ENCODE data around the gene SYTL4. TPM values are rescaled to one million over a fixed set of nuclear protein-coding genes. Genes with fewer than 3 reads are reported as not detected.
"Not testable (repeated sequence)": the region's sequence is repeated elsewhere in the genome, so short reads cannot be mapped to it uniquely, and the experiment has no call there.

The SYTL4 gene
- total RNA-seq: not detected

DNA sequence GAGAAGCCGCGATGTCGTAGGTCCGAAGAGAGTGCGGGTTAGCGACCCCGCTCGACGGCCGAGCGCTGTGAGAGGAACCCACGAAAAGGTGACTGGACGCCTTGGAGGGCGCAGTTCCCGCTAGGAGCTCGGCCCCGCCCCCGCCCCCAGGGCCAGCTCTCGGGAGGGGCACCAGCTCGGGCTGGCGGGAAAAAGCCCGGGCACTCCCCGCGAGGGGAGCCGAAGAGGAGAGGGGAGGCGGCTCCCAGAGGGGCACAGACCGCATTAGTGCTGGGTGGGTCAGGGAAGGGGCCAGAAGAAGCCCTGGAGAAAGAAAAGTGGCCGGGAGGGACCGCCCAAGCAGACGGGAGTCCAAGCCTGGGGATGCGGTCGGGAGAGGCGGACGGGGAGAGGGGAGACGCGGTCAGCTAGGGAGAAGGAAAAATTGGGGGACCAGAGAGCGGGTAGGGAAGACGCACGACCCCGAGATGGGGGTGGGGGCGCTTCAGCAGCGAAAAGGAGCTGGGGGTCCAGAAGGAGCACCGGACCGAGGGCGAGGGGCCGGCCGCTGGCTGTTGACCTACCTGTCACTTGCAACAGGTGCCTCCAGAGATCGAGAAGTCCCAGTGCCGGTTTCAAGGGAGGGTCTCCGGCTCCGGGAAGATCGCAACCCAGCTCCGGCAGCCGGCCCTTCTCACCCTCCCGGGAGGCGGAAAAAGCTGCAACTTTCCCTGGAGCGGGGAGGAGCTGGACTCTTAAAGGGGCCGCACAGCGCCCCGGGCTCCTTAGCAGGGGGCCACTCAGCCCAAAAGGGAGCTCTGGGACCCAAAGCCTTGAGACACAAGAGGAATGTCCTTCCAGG is at the start of gene SYTL4:
TSS of gene SYTL4 (minus strand) at position 681 of the 841 bp plus-strand sequence. CDS start 30,084 bp downstream, outside the sequence.
- Mint-ChIP-seq H3K9me3 (no peaks in the 10 kb centered on the region), H3K4me1 (no peaks in the 10 kb centered on the region), H3K36me3 (ENCODE audit: low read depth) (no peaks in the 10 kb centered on the region), H3K27me3 (peaks cover 38% of the 10 kb centered on the region), H3K4me3 (peak within 1 kb of the TSS; percentile 33), H3K27ac (no peak within 1 kb of the TSS)
- ATAC-seq (replicated peaks): no peak

DNA sequence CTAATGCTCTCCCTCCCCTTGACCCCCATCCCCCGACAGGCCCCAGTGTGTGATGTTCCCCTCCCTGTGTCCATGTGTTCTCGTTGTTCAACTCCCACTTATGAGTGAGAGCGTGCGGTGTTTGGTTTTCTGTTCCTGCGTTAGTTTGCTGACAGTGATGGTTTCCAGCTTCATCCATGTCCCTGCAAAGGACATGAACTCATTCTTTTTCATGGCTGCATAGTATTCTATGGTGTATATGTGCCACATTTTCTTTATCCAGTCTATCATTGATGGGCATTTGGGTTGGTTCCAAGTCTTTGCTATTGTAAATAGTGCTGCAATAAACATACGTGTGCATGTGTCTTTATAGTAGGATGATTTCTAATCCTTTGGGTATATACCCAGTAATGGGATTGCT is 37.5 kb upstream of the SYTL4 start:
- H3K4me1 Mint-ChIP-seq; ATAC-seq (replicated peaks); H3K27ac Mint-ChIP-seq; H3K36me3 Mint-ChIP-seq (ENCODE audit: low read depth); H3K9me3 Mint-ChIP-seq; H3K4me3 Mint-ChIP-seq; H3K27me3 Mint-ChIP-seq: not testable (repeated sequence)

DNA sequence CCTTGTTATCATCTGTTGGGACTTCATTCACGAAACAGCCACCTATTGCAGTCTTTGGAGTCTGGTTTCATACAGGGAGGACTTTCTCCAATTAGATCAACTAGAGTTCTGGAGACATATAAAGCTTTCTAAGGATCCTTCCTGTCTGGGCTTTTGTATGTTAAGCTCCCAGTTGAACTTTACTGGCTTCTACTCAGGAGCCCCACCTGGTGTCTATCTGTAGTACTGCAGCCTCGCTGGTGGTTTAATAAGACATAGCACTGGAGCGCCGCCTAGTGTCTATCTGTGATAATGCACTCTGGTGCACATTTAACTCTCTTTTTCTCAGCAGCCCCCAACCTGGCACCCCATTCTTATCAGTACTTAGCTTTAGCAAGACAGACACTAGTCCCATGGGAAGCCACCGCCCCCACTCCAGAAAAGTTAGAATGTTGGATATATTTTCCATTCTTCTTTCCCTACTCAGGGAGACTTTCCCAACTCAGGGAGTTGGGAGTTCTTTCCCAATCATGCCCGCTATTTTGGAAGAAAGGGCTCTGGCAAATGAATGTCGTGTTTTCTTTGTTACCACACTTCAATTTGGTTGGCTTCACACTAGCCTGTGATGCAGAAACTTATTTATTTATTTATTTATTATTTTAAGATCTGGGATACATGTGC is 36.9 kb upstream of the SYTL4 start:
- peak; percentile 38 for ATAC-seq (replicated peaks)
- Mint-ChIP-seq H3K4me3 (no peak overlapping the region), H3K9me3 (no peaks in the 10 kb centered on the region), H3K36me3 (ENCODE audit: low read depth) (no peaks in the 10 kb centered on the region), H3K27ac (no peak overlapping the region), H3K27me3 (peaks cover 7% of the 10 kb centered on the region), H3K4me1 (no peaks in the 10 kb centered on the region)

DNA sequence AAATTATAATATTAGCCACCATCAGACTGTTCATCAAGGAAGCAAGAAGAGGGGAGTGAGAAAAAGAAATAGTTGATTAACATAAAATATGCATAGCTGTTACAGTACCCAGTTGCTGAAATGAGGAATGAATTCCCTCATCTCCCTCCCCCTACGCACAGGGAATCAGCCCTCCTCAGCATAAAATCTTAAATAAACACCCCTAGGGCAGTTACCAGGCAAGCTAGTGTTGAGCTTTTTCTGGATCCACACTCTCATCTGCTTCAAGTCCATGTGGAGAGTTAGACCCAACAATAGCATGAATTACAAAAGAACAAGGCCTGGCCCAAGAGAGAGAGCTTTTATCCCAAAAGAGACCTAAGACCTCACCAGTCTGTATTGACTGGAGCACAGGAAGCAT is 19.0 kb upstream of the SYTL4 start:
- peaks cover 27% of the 10 kb centered on the region for H3K27me3 Mint-ChIP-seq
- ATAC-seq (replicated peaks): no peak
- no peaks in the 10 kb centered on the region for H3K36me3 Mint-ChIP-seq (ENCODE audit: low read depth)
- H3K4me1 Mint-ChIP-seq: no peaks in the 10 kb centered on the region
- H3K27ac Mint-ChIP-seq: no peak overlapping the region
- H3K9me3 Mint-ChIP-seq: no peaks in the 10 kb centered on the region
- no peak overlapping the region for H3K4me3 Mint-ChIP-seq

DNA sequence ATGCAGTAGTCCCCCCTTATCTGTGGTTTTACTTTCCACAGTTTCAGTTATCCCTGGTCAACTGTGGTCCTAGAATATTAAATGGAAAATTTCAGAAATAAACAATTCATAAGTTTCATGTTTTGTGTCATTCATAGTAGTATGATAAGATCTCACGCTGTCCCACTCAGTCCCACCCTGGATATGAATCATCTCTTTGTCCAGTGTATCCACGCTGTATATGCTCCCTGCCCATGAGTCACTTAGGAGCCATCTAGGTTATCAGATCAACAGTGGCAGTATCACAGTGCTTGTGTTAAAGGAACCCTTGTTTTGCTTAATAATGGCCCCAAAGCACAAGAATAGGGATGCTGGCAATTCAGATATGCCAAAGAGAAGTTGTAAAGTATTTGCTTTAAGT is 16.2 kb upstream of the SYTL4 start:
- Mint-ChIP-seq H3K9me3 (no peaks in the 10 kb centered on the region), H3K27me3 (peaks cover 27% of the 10 kb centered on the region), H3K4me3 (no peak overlapping the region), H3K27ac (no peak overlapping the region), H3K4me1 (no peaks in the 10 kb centered on the region), H3K36me3 (ENCODE audit: low read depth) (no peaks in the 10 kb centered on the region)
- ATAC-seq (replicated peaks): no peak

DNA sequence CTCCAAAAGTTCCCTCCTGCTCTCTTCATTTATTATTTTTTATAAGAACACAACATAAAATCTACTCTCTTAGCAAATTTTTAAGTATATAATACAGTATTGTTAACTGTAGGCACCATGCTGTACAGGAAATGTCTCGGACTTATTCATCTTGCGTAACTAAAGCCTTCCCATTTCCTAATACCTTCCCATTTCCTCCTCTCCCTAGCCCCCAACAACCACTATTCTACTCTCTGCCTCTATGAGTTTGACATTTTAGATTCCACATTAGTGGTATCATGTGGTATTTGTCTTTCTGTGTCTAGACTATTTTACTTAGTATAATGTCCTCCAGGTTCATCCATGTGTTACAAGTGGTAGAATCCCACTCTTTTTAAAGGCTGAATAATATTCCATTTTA is 15.8 kb upstream of the SYTL4 start:
- Mint-ChIP-seq H3K4me1 (no peaks in the 10 kb centered on the region), H3K27ac (no peak overlapping the region), H3K9me3 (no peaks in the 10 kb centered on the region), H3K36me3 (ENCODE audit: low read depth) (no peaks in the 10 kb centered on the region), H3K4me3 (no peak overlapping the region), H3K27me3 (peaks cover 25% of the 10 kb centered on the region)
- ATAC-seq (replicated peaks): no peak

DNA sequence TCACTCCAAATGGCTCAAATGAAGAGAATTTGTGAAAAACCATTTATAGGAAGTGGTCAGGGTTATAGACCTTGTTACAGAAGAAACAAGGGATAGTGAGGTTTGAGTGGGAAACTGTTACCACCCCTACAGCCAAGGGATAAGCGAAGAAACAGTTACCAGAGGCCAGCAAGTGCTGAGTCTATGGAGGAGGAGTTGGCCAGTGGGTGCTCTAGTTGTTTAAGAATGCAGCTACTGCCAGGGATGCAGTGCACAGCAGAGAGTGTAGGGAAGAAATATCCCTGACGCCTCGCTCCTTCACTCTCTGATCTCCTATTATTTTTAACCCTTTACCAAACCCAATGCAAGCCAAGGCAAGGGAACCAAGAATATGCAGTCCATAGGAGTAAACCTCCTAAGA is 15.2 kb upstream of the SYTL4 start:
- no peaks in the 10 kb centered on the region for H3K36me3 Mint-ChIP-seq (ENCODE audit: low read depth)
- H3K4me3 Mint-ChIP-seq: no peak overlapping the region
- ATAC-seq (replicated peaks): no peak
- peaks cover 20% of the 10 kb centered on the region for H3K27me3 Mint-ChIP-seq
- no peaks in the 10 kb centered on the region for H3K9me3 Mint-ChIP-seq
- no peaks in the 10 kb centered on the region for H3K4me1 Mint-ChIP-seq
- no peak overlapping the region for H3K27ac Mint-ChIP-seq

DNA sequence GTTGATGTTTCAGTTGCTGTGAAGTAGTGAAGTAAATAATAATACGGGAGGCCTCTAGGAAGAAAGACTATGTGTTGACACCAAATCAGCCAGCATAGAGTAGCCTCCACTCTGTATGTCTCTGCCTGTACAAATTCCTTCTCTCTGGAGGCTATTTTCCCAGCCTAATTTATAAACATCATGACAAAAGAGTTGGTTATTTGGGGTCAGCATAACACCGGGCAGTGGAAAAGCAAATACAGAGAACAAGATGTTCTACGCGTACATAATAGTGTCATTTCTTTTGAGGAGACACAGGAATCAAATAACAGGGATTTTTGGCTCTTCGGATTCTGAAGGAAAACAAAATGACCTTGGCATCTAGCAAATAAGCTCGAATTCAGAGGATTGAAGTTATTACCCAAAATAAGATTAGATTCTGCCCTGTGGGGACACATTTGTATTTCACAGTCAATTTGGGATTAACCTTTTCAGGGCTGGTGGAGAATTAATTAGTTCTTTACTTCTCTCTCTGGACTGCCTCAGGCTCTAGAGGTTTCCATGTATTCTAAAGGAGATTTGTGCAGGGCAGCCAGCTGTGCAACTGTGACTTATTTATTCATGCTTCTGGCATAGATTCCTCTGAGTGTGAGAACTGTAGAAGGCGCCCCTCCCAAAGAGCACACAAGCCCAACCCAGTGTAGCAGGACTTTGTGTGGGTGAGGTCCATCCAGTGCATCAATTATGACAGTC is 14.1 kb upstream of the SYTL4 start:
- no peak overlapping the region for H3K27ac Mint-ChIP-seq
- no peaks in the 10 kb centered on the region for H3K4me1 Mint-ChIP-seq
- H3K36me3 Mint-ChIP-seq (ENCODE audit: low read depth): no peaks in the 10 kb centered on the region
- H3K9me3 Mint-ChIP-seq: no peaks in the 10 kb centered on the region
- peaks cover 12% of the 10 kb centered on the region for H3K27me3 Mint-ChIP-seq
- ATAC-seq (replicated peaks): no peak
- H3K4me3 Mint-ChIP-seq: no peak overlapping the region

DNA sequence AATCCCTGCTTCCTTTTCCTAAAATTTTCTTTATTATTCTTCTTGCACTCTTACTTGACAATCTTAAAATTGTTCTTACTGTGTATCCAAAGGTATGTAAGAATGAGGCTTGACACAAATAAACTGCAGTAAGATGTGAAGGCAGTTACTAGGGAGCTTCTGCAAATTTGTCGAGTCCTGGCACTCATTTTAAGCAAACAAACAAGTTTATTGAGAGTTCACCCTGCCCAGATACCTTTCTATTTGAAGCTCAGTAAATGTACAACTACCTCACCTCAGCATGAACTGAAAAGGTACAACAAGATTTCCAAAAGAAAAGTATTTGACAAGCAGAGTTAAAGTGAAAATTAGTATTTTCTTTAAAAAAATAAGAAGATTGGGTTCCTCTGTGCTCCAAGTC is 13.3 kb upstream of the SYTL4 start:
- H3K9me3 Mint-ChIP-seq: no peaks in the 10 kb centered on the region
- H3K27ac Mint-ChIP-seq: no peak overlapping the region
- peaks cover 5% of the 10 kb centered on the region for H3K27me3 Mint-ChIP-seq
- H3K36me3 Mint-ChIP-seq (ENCODE audit: low read depth): no peaks in the 10 kb centered on the region
- no peaks in the 10 kb centered on the region for H3K4me1 Mint-ChIP-seq
- no peak for ATAC-seq (replicated peaks)
- H3K4me3 Mint-ChIP-seq: no peak overlapping the region

DNA sequence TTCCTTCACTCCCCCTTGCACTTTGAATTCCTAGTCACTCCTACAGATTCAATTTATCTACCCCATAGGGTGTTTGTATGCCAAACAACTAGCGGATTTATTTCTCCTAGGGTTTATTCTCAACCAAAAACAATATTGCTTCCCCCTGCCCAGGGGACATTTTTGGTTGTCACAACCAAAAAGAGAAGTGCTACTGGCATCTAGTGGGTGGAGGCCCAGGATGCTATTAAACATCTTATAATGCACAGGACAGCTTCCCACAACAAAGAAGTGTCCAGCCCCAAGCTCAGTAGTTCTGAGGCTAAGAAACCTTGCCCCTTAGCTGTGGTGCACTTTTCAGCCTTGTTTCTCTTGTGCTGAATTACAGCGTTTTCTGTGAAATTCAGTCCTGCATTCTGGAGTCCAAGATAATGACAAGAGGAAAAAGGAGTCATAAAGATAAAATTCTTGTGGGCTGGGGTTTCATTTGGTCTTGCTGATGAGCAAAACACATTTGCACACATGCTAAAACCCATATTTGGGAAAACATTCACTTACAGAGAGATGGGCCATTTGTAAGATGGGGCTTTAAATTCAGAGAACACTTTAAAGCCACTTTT is 11.2 kb upstream of the SYTL4 start:
- Mint-ChIP-seq H3K27ac (no peak overlapping the region), H3K9me3 (no peaks in the 10 kb centered on the region), H3K27me3 (peaks cover 5% of the 10 kb centered on the region), H3K36me3 (ENCODE audit: low read depth) (no peaks in the 10 kb centered on the region), H3K4me3 (no peak overlapping the region), H3K4me1 (no peaks in the 10 kb centered on the region)
- no peak for ATAC-seq (replicated peaks)

DNA sequence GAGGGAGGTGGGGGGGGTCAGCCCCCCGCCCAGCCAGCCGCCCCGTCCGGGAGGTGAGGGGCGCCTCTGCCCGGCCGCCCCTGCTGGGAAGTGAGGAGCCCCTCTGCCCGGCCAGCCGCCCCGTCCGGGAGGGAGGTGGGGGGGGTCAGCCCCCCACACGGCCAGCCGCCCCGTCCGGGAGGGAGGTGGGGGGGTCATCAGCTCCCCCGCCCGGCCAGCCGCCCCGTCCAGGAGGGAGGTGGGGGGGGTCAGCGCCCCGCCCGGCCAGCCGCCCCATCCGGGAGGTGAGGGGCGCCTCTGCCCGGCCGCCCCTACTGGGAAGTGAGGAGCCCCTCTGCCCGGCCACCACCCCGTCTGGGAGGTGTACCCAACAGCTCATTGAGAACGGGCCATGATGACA is 7.9 kb downstream of the SYTL4 start:
- H3K27me3 Mint-ChIP-seq: peaks cover 15% of the 10 kb centered on the region
- ATAC-seq (replicated peaks); H3K4me1 Mint-ChIP-seq; H3K36me3 Mint-ChIP-seq (ENCODE audit: low read depth); H3K4me3 Mint-ChIP-seq; H3K27ac Mint-ChIP-seq; H3K9me3 Mint-ChIP-seq: not testable (repeated sequence)

DNA sequence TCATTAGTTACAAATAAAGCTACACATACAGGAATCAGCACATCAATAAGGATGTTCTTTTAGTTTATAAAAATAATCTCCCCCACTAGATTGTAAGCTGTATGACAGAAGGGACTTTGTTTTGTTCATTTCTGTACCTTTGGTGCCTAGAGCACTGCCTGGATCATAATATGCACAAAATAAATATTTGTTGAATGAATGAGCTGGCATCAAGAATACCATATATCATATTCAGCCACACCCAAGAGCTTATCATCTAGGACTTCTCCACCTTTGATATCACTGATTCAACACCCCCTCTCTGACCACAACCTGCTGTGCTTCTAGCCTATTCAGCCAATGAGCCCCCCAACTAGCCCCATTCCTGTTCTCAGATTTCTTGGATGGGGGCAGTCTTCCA is 10.6 kb downstream of the SYTL4 start:
- no peaks in the 10 kb centered on the region for H3K4me1 Mint-ChIP-seq
- no peak for ATAC-seq (replicated peaks)
- no peaks in the 10 kb centered on the region for H3K36me3 Mint-ChIP-seq (ENCODE audit: low read depth)
- no peaks in the 10 kb centered on the region for H3K9me3 Mint-ChIP-seq
- H3K27ac Mint-ChIP-seq: no peak overlapping the region
- no peak overlapping the region for H3K4me3 Mint-ChIP-seq
- H3K27me3 Mint-ChIP-seq: peaks cover 3% of the 10 kb centered on the region

DNA sequence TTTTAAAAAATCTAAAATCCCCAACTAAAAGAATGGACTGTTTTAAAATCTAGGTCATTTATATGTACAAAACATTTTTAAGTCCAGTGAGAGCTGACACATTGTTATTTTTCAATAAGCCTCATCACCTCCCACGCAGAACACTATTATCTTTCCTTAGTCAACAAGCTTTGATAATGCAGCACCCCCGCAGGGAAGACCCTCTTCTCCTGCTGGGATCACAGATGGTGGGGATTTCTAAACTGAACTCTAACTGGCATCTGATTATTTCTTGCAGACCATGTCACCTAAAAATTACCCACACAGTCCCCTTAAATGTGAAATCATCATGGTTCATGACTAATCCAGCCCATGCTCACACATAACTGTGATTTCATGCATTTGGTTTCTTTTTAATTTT is 11.6 kb downstream of the SYTL4 start:
- Mint-ChIP-seq H3K27ac (no peak overlapping the region), H3K27me3 (no peaks in the 10 kb centered on the region), H3K4me3 (no peak overlapping the region), H3K9me3 (no peaks in the 10 kb centered on the region), H3K4me1 (no peaks in the 10 kb centered on the region), H3K36me3 (ENCODE audit: low read depth) (no peaks in the 10 kb centered on the region)
- ATAC-seq (replicated peaks): no peak

DNA sequence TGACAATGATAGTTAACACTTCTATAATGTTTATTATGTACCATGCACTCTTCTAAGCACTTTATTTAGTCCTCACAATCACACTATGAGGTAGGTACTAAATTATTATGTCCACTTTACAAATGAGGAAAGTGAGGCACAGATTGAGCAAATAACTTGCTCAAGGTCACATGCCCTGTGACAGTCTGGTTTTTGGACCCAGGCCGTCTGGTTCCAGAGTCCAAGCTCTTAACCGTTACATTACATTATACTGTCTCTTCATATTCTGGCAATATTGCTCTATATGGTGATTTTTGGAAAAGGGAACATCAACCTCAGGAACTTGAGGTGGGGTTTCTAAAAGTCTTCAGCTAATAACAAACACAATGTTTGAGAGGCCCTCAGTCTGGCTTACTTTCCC is 12.8 kb downstream of the SYTL4 start:
- ATAC-seq (replicated peaks): no peak
- Mint-ChIP-seq H3K36me3 (ENCODE audit: low read depth) (no peaks in the 10 kb centered on the region), H3K27ac (no peak overlapping the region), H3K9me3 (no peaks in the 10 kb centered on the region), H3K4me3 (no peak overlapping the region), H3K27me3 (no peaks in the 10 kb centered on the region), H3K4me1 (no peaks in the 10 kb centered on the region)

Measured in activated T-helper 17 cell treated with anti-CD3 and anti-CD28 coated beads, Interleukin-2, amount 50 U/mL, for 72 hours (primary cell).